ENCODE results near the gene CPNE7.
A peak's percentile ranks its signal among the peaks of the same experiment; 100 is the strongest.

The CPNE7 gene

GRCh38 chr16:89549007-89549700 is 26.4 kb upstream of the CPNE7 start:
- DNase-seq: no peak

GRCh38 chr16:89550421-89551007 is 25.0 kb upstream of the CPNE7 start:
- DNase-seq: no peak

- no peak for DNase-seq
These were observed 23.2 kb upstream of the CPNE7 start for GRCh38 chr16:89552329-89552728.

- DNase-seq: no peak
These were observed 22.6 kb upstream of the CPNE7 start for GRCh38 chr16:89552913-89553312.

- no peak for DNase-seq
These were observed 21.8 kb upstream of the CPNE7 start for GRCh38 chr16:89553733-89554132.

- DNase-seq: no peak
These were observed 21.2 kb upstream of the CPNE7 start for GRCh38 chr16:89554343-89554742.

- DNase-seq: no peak
These were observed 20.3 kb upstream of the CPNE7 start for GRCh38 chr16:89555265-89555664.

GRCh38 chr16:89555780-89556179 is 19.8 kb upstream of the CPNE7 start:
- no peak for DNase-seq

GRCh38 chr16:89556750-89557689 is 18.5 kb upstream of the CPNE7 start:
- DNase-seq: peak; percentile 66

- no peak for DNase-seq
These were observed 17.7 kb upstream of the CPNE7 start for GRCh38 chr16:89557690-89558490.

GRCh38 chr16:89560378-89561141 is 15.0 kb upstream of the CPNE7 start, which contains the start of gene RPL13:
Gene RPL13, plus strand, starts transcription at chr16:89560682. Its CDS starts 278 bp downstream, at chr16:89560960.
- DNase-seq: peak; percentile 89

GRCh38 chr16:89561142-89561883 is 14.2 kb upstream of the CPNE7 start:
- DNase-seq: no peak

- DNase-seq: no peak
These were observed 13.5 kb upstream of the CPNE7 start for GRCh38 chr16:89561884-89562599.

- DNase-seq: no peak
These were observed 12.6 kb upstream of the CPNE7 start for GRCh38 chr16:89562939-89563338.

GRCh38 chr16:89563639-89564392 is 11.7 kb upstream of the CPNE7 start:
- no peak for DNase-seq

- DNase-seq: no peak
These were observed 10.9 kb upstream of the CPNE7 start for GRCh38 chr16:89564476-89565255.

- DNase-seq: no peak
These were observed 10.4 kb upstream of the CPNE7 start for GRCh38 chr16:89565256-89565505.

GRCh38 chr16:89565506-89566372 is 9.8 kb upstream of the CPNE7 start:
- peak; percentile 23 for DNase-seq

All from effector CD8-positive, alpha-beta T cell (primary cell).